Melanocyte of skin (primary cell): Measurements from ENCODE around the gene ELP6. TPM values are rescaled to one million over a fixed set of nuclear protein-coding genes. Genes with fewer than 3 reads are reported as not detected.

Experiments
- small RNA-seq, 2 donors: library from RNA; depleted of rRNA; stranded (forward); fragments of <200 nt; gene quantifications; one replicate each; pipeline ENCODE3, GENCODE V24; 2012
- total RNA-seq, 2 donors: library from RNA; depleted of rRNA; stranded (reverse); fragments of >200 nt; gene quantifications; 2 replicates each; pipeline ENCODE4 v1.2.3, GENCODE V29; 2012

Gene ELP6
- total RNA-seq, result 10 to 100 TPM; 33.4 to 38.6 TPM

DNA sequence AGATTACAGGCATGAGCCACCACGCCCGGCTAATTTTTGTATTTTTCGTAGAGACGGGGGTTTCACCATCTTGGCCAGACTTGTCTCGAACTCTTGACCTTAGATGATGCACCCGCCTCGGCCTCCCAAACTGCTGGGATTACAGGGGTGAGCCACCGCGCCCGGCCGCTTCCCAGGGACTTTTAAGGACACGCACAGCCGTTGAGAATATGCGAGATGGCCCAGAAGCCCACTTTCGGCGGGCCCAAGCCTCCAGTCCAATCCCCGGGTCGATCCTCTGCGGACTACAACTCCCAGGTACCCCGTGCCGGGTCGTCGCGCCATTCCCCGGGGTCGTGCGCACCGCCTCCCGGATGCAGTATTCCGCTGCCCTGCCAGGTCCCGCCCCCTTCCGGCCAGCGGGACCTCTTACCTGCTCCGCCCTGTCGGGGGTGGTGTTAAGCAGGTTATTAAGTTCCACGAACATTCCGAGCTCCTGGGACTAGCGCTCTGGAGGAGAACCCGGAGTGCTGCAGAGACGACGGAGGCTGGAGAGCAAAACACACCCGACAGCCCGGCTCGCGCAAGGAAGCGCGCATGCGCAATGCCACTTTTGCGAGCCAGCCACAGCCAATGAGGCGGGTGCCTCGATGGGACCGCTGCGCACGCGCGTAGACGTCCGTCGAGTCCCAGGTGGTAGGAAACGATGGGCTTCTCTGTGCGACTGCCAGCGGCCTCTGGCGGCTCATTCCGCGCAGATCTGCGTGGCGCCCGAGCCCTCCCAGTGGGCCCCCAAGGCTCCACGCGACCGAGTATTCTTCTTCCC is at the start of gene ELP6:
ELP6 (minus strand) TSS at position 588 of the 805 bp plus-strand sequence; CDS start at position 466, 122 bp downstream.

DNA sequence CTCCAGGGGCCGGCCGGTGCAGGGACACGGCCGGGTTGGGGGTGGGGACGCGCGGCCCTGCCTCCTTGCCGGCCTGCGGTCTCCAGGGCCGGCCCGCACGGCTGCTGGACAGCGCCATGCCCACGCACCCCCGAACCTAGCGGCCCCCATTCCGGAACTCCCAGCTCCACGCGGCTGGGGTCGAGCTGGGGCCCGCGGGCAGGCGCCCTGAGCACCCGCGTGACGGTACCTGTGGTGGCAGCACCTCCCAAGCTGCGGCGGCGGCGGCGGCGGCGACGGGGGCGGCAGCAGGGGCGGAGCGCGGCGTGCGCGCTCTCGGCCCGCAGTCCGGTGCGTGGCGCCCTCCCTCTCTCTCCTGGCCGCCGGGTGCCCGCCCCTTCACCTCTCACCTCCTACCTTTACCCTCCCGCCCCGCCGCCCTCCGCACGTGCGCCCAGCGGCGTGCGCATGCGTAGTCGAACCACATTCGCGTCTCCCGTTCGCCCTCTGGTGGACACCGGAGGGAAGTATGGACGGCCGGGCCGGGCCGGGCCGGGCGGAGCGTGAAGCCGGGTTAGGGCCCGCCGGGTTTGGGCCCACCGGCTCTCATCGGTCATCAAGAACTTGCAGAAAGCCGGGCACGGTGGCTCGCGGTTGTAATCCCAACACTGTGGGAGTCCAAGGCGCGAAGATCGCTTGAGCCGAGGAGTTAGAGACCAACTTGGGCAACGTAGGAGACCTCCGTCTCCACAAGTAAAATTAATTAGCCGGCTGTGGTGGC is 37.8 kb downstream of the ELP6 start, which contains the start of gene SCAP:
SCAP (minus strand) TSS at position 372 of the 760 bp plus-strand sequence. CDS start 32,948 bp downstream, outside the sequence.

Small RNAs within 50 kb of the gene (small RNA-seq; reads per million reads assigned to genes)
- 0 reads per million in 2 donors for gene AC099778.2
- 0 reads per million in 2 donors for gene RN7SL870P

Other genes with a start within 250 kb of the ELP6 start
- gene KIF9, start 230.9 kb downstream of the ELP6 start, total RNA-seq, result 1 to 10 TPM; 3.1 to 6.3 TPM
- 10 to 100 TPM; 15.1 to 28.0 TPM for gene KLHL18, start 230.8 kb downstream of the ELP6 start, total RNA-seq
- gene PTPN23, start 132.7 kb downstream of the ELP6 start, total RNA-seq, result 10 to 100 TPM; 18.9 to 30.0 TPM
- 10 to 100 TPM; 54.4 to 62.9 TPM for gene SCAP, start 37.8 kb downstream of the ELP6 start, total RNA-seq
- under 1 TPM; 0.33 to 0.34 TPM for gene CSPG5, start 65.2 kb upstream of the ELP6 start, total RNA-seq